Activated CD4-positive, alpha-beta T cell treated with anti-CD3 and anti-CD28 coated beads, Interleukin-2, amount 50 U/mL, for 48 hours (primary cell): ENCODE measurements around the gene SBF2.

Experiments used
- DNase-seq, 2 experiments: peaks; one replicate each; pipeline ENCODE4 v3.0.0-alpha.2; 2020

Gene SBF2

GRCh38 chr11:9878936-9879335, 415.1 kb downstream of the SBF2 start:
- DNase-seq = no peak

DNA sequence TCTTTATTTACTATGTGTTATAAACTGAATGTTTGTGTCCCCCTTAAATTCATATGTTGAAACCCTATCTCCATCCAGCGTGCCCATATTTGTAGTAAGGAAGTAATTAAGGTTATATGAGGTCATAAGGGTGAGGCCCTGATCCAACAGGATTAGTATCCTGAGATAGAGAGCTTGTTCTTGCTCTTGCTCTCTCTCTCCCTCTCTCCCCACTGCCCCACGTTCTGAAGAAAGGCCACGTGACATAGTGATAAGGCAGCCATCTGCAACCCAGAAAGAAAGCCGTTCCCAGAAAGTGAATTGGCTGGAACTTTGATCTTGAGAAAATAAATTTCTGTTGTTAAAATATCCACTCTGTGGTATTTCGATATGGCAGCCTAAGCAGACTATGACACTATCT, 417.7 kb downstream of the SBF2 start:
- no peak for DNase-seq

DNA sequence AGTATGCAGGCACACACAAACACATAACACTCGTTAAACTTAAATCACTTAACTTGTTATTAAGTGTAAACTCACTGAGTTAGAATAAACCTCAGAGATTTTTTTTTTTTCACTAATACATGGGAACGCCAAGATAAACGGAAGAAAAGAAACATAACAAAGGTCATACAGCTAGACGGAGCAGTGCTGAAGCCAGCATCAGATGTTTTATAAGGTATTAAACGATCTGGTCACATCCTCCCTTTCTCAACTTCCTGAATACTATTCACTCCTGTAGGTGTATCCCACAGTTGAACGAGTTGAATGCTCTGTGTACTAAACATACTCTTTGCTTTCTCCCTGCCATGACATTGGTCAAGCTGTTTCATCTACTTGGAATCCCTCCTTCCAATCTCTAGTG, 418.2 kb downstream of the SBF2 start:
- DNase-seq = no peak

DNA sequence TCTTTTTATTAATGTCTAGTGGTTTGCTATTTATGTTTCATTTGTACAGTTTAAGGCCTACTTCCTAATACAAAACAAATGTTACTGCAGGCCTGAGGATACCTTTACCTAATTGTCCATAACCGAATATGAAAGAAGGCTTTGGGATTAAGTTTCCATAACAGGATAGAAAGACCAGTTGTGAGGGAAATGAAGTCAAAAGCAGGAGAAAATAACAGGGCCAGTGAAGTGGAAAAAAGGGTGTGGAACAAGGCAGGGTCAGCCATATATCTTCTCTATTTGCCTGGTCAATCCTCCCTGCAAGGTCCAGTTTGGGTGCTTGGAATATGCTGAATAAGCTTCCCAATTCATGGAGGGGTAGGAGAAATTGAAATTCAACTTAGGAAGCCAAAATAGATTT, 418.6 kb downstream of the SBF2 start:
- DNase-seq = no peak

DNA sequence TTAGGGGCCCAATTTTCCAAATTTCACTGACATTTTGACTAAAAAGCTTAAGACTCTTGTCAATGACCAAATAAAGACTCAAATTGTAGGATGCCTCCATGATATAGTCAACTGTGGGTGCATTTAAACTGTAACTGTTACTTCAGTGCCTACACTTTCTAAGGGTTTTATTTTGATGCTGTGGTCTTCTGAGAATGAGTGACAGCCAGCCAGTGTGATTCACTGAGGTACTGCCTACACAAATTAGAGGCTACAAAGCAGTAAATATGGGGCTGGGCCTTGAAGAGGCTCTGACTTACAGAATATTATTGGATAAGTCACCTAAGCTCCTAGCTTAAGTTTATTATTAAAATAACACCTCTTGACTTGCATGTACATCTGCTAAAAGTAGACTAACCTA, 419.6 kb downstream of the SBF2 start:
- no peak for DNase-seq

- no peak for DNase-seq
Observed at GRCh38 chr11:9868641-9869040, 425.4 kb downstream of the SBF2 start.

DNA sequence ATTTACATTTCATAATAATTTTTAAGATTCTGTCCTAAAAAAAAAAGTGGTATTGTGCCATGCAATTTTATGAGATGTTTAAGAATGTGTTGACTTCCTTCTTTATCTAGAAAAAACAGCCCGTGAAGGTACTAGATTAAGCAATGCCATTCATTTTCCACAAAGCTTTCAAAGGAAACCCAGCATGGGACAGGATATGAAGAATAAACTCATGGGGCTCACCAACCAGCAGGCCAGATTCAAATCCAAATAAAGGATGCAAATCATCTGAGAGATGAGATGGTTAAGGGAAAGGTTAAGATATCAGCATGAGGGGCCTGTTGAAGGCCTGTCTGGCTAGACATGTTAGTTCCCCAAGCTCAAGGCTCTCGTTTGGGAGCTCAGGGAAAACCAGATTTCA, 431.0 kb downstream of the SBF2 start:
- no peak for DNase-seq

GRCh38 chr11:9861860-9862725, 431.9 kb downstream of the SBF2 start:
- DNase-seq = peak; percentile 53 to 62

DNA sequence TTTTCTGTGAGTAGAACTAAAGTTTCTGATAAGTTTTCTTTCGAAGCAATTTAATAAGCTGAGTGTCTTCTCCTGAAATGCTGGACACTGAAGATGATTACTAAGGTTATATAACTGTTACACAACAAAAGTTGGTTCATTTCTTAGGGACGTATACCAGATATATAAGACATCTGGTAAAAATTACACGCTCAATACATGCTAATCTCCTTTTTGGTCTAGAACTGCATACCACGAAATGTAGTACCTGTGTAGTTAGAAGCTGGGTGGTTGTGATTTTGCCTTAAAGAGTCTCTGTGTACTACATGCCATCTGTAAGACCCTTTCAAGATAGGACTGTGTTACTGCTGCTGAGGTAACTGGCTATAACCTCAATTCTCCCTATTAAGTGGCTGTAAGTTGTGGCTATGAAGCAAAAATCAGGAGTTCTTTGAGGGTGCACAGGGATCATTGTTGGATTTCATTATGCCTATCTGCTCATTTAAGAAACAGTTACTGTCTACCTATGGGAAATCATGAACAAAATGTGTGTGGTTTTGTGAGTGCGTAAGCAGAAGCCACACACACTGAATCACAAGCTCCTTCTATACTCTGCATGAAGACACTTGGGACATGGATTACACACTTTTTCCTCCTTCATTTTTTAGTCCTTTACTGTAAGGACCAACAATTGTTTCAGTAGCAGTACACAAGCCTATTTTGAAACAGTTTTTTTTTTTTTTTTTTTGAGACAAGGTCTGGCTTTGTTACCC, 434.3 kb downstream of the SBF2 start:
- DNase-seq = peak in 1 of 2 experiments; percentile 19

DNA sequence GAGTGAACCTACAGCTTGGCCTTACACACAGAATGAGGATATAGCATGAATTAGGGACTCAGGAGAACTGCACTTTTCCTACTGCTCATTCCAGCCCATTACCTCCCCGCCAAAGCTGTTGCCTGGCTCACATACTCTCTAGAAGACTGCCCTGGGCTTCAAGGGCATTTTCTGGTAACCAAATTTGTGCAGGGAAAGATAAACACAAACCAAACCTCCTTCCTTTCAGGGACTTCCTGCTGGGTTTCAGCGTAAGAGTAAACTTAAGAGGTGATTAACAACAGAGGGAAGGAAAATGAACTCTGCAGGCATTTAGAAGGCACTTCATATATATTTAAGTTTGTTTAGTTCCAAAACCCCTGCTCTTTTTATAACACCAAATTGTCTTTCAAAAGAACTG, 435.2 kb downstream of the SBF2 start:
- DNase-seq = no peak

- no peak for DNase-seq
Observed at GRCh38 chr11:9858218-9858617, 435.8 kb downstream of the SBF2 start.

DNA sequence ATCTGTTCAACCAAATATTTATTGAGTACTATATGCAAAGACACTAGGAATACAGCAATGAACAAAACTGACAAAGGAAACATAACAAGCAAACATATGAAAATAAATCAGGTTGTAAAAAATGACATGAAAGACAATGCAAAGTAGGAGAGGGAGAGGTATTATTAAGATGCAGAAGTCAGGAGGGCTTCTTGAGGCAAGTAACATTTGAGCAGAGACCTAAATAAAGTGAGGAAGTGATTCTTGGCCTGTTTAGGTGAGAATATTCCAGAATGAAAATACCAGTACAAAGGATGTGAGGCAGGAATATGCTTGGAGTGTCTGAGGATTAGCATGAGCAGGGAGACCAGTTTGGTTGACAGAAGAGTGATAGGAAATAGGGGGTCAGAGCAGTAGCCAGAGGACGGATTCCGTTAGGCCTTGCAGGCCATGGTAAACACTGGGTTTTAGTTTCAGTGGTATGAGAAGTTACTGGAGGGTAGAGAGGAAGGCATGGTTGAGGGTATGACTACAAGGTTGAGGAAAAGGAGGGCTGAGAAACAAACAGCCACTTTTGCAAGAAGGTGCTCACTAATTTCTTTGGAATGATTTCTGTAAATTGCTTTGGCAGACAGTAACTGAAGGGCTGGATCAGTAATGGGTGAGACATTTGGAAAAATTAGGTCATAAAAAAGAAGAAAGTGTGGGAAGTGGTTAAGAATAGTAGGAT, 438.3 kb downstream of the SBF2 start:
- DNase-seq = no peak

DNA sequence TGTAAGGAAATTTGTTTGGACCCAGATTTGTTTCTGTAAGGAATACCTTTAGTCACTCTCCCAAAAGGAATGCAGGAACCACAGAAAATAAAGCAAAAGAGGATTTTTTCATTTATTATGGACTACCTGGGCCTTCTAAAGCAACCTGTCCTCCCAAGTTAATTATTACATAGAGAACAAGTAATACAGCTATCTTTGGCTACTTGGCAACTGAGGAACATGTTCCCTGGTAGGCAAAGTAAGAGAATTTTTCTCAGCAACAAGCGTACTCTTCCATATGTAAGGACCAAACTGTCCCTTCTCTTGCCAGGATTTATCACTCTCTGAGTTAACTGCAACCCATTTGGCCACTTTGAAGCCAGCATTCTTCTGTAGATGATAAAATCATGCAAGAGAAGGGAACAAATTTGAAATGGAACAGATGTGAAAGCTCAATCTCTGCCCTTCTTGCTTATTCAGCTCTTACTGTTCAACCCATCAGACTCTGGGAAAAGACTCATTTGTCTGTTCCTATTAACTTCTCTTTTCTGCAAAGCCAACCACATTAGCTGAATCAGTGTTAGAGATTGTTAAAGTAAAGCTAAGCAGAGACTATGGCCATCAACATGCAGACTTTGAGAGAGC, 440.0 kb downstream of the SBF2 start:
- no peak for DNase-seq

GRCh38 chr11:9852465-9852864, 441.6 kb downstream of the SBF2 start:
- no peak for DNase-seq

DNA sequence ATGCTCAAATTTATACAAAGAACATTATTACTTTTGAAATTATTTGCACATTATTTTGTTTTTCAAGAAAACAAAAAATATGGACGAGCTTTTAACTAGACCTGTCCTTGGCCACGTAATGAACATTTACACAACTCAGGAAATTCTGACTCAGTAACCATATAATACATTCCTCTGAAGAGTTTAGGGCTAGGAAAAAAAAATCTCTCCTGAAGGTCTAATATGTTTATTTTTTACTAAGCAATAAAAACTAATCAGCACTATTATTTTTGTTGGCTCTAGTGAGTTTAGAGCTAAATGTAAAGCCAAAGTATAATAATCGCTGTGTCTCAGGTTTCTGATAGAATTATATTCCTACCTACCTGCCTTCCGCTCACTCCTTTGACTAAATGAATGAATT, 442.7 kb downstream of the SBF2 start:
- DNase-seq = no peak

DNA sequence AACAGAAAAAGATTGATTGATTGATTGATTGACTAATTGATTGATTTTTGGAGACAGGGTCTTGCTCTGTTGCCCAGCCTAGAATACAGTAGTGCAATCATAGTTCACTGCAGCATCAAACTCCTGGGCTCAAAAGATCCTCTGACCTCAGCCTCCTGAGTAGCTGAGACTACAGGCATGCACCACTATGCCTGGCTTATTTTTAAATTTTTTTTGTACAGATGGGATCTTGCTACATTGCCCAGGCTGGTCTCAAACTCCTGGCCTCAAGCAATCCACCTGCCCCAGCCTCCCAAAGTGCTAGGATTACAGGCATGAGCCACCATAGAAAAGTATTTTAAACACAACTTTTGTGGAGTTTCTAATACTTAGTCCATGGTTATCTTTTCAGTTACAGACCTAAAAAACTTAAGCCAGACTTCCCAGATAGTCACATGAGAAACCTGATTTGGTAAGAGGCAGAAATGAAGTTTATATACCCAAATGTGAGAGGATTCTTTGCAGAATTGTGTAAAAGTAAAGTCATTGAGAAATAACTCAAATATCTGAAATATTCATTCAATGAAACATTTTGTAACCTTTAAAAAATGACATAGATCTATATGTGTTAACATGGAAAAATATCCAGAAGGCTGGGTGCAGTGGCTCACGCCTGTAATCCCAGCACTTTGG, 443.7 kb downstream of the SBF2 start:
- no peak for DNase-seq

GRCh38 chr11:9849389-9849788, 444.6 kb downstream of the SBF2 start:
- no peak for DNase-seq

DNA sequence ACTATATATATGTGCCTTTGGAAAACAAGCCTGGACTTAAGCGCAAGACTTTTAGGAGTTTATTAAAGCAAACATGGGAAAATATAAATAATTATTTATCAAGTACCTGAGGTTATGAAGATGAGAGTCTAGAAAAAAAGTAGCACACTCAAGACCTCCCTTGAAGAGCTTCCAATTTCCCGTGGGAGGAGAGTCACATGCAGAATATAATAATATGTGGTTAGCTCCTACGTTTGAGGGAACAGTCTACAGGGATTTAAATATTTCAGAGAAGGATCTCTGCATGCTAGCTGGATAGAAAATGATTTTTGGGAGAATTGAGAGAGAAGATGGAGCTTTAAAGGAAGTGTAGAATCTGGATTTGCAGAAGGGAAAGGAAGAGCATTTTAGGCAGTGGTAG, 446.4 kb downstream of the SBF2 start:
- no peak for DNase-seq

- DNase-seq = no peak
Observed at GRCh38 chr11:9842923-9843322, 451.1 kb downstream of the SBF2 start.

DNA sequence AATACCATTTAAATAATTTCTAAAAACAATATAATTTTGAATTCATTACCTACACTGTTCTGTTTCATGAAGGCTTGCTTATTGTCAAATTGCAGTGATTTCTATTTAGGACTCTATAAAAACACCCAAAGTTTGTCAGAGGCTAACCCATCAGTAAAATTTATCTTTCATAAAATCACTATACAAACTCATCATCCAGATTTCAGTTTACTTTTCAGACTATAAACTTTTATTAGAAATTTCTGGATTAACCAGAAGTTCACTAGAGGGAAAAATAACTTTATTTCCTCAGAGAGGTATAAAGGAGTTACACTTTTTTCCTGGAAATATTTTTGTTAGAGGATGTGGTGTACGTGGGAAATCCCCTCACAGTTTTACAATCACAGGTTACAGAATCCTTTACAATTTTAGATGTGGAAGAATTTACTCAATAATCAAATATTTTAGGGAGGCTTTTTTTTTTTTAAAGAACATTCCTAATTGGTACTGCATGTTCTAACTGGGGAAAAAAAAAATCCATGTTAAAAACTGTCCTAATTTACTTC, 453.5 kb downstream of the SBF2 start:
- DNase-seq = no peak

DNA sequence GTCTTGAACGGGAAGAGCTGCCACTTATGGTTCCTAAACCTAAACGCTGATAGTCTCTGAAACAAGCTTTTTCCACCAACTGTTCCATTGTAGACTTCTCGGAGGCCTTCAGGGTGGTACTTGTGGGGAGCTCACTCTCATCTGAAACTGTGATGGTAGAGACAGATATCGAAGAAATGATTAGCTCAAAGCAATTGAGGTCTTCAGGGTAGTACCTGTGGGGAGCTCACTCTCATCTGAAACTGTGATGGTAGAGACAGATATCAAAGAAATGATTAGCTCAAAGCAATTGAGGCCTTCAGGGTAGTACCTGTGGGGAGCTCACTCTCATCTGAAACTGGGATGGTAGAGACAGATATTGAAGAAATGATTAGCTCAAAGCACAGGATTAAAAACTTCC, 454.5 kb downstream of the SBF2 start:
- no peak for DNase-seq

- no peak for DNase-seq
Observed at GRCh38 chr11:9838961-9839360, 455.1 kb downstream of the SBF2 start.
